ENCODE data around the gene FOXP1. TPM values are rescaled to one million over a fixed set of nuclear protein-coding genes. Genes with fewer than 3 reads are reported as not detected.

The FOXP1 gene
- polyA plus RNA-seq, 1 donor from 2014 or later: 5.6 TPM

DNA sequence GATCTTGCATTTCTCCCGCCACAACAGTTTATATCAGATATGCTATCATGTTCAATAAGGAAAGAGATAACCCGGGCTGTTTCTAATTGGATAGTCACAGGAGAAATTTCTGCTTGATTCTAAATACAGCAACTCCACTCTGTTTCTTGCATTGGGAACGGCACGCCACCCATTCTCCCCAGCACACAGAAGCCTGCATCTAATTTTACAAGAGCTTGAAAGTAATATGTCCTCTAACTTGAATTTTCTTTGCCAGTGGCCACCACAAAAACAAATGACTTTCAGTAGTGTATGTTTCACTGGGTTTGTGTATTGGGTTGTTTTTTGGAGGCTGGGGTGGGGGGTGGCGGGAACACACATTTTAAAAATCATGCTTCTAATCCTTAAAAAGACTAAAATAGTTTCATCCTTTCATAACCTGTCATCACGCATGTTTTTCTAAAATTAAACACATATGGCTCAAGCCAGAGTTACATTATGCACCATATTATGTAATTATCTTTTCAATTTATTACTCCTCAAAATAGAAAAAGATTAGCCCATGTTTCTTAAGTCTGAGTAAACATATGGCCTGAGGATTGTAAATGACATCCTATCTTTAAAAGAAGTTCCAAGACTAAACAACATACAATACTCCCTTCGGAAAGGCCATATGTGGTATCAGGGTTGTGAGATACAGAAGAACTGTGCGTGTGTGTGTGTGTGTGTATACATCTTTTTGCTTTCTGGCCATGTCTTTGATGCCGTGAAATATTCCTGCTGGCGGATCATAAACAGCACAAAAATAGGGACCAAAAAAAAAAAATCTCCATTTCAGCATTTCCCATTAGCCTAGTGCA lies 176.3 kb downstream of the FOXP1 start:
- no peak for TF ChIP-seq POLR2AphosphoS5 (IDR thresholded peaks at IDR 0.05)
- no peaks in the 10 kb centered on the region for H3F3A ChIP-seq (ENCODE audit: insufficient read depth, low read length, poor library complexity, severe bottlenecking)
- no peaks in the 10 kb centered on the region for H4K20me1 ChIP-seq (ENCODE audit: insufficient read depth)
- no peak overlapping the region for H3K27ac ChIP-seq (ENCODE audit: low read length)
- no peaks in the 10 kb centered on the region for H3K27me3 ChIP-seq (ENCODE audit: insufficient read depth, low read depth, low read length)
- H2AFZ ChIP-seq (ENCODE audit: low read depth, low read length): no peak overlapping the region
- H3K9me2 ChIP-seq (ENCODE audit: insufficient read depth, low read length): no peaks in the 10 kb centered on the region
- no peaks in the 10 kb centered on the region for H3K79me2 ChIP-seq (replicated peaks; ENCODE audit: insufficient read depth, low read length)
- no peak overlapping the region for H3K4me3 ChIP-seq (ENCODE audit: low read length)
- H3K4me2 ChIP-seq (ENCODE audit: low read length): no peak overlapping the region
- H3K36me3 ChIP-seq (ENCODE audit: insufficient read depth, low read length): no peaks in the 10 kb centered on the region
- H3K9me3 ChIP-seq (ENCODE audit: low read length): no peaks in the 10 kb centered on the region
- H3K9ac ChIP-seq (ENCODE audit: low read length): no peak overlapping the region

DNA sequence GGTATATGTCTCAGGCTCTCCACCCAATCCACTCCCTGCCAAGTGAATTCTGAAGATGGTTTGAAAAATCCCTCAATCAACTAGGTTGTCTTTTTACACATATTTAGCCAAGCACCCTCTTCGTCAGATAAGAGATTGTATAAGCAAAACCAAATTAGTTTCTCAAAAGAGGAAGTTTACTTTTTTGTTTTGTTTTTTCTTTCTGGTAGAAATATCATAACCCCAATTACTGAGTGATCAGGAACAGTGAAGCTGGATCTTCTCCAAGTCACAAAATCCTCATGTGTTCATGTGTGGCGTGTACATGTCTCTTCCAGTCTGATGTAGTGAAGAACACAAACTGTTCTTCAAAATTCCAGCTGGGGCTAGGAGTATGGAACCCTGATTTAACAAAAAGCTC lies 180.6 kb downstream of the FOXP1 start:
- no peak overlapping the region for H3K27ac ChIP-seq (ENCODE audit: low read length)
- H3K27me3 ChIP-seq (ENCODE audit: insufficient read depth, low read depth, low read length): no peaks in the 10 kb centered on the region
- no peak overlapping the region for H3K4me2 ChIP-seq (ENCODE audit: low read length)
- no peaks in the 10 kb centered on the region for H3F3A ChIP-seq (ENCODE audit: insufficient read depth, low read length, poor library complexity, severe bottlenecking)
- no peak overlapping the region for H2AFZ ChIP-seq (ENCODE audit: low read depth, low read length)
- H3K36me3 ChIP-seq (ENCODE audit: insufficient read depth, low read length): no peaks in the 10 kb centered on the region
- no peaks in the 10 kb centered on the region for H3K79me2 ChIP-seq (replicated peaks; ENCODE audit: insufficient read depth, low read length)
- no peak overlapping the region for H3K4me3 ChIP-seq (ENCODE audit: low read length)
- no peak for TF ChIP-seq SMC3 (conservative IDR thresholded peaks at IDR 0.05; ENCODE audit: poor library complexity)
- TF ChIP-seq TAF1 (IDR thresholded peaks at IDR 0.05; ENCODE audit: low read depth): no peak
- TF ChIP-seq, protein P1, sequence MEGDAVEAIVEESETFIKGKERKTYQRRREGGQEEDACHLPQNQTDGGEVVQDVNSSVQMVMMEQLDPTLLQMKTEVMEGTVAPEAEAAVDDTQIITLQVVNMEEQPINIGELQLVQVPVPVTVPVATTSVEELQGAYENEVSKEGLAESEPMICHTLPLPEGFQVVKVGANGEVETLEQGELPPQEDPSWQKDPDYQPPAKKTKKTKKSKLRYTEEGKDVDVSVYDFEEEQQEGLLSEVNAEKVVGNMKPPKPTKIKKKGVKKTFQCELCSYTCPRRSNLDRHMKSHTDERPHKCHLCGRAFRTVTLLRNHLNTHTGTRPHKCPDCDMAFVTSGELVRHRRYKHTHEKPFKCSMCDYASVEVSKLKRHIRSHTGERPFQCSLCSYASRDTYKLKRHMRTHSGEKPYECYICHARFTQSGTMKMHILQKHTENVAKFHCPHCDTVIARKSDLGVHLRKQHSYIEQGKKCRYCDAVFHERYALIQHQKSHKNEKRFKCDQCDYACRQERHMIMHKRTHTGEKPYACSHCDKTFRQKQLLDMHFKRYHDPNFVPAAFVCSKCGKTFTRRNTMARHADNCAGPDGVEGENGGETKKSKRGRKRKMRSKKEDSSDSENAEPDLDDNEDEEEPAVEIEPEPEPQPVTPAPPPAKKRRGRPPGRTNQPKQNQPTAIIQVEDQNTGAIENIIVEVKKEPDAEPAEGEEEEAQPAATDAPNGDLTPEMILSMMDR (IDR thresholded peaks at IDR 0.05; ENCODE audit: poor library complexity, severe bottlenecking): no peak
- no peak for TF ChIP-seq EZH2 (IDR thresholded peaks at IDR 0.05; ENCODE audit: borderline replicate concordance, insufficient read depth, low read length, poor library complexity, severe bottlenecking)
- TF ChIP-seq RAD21 (conservative IDR thresholded peaks at IDR 0.05): no peak
- TF ChIP-seq POLR2AphosphoS5 (IDR thresholded peaks at IDR 0.05): no peak
- TF ChIP-seq MXI1 (conservative IDR thresholded peaks at IDR 0.05; ENCODE audit: poor library complexity, severe bottlenecking): no peak
- no peak for TF ChIP-seq EP300 (conservative IDR thresholded peaks at IDR 0.05; ENCODE audit: poor library complexity, severe bottlenecking)
- TF ChIP-seq, protein P2, sequence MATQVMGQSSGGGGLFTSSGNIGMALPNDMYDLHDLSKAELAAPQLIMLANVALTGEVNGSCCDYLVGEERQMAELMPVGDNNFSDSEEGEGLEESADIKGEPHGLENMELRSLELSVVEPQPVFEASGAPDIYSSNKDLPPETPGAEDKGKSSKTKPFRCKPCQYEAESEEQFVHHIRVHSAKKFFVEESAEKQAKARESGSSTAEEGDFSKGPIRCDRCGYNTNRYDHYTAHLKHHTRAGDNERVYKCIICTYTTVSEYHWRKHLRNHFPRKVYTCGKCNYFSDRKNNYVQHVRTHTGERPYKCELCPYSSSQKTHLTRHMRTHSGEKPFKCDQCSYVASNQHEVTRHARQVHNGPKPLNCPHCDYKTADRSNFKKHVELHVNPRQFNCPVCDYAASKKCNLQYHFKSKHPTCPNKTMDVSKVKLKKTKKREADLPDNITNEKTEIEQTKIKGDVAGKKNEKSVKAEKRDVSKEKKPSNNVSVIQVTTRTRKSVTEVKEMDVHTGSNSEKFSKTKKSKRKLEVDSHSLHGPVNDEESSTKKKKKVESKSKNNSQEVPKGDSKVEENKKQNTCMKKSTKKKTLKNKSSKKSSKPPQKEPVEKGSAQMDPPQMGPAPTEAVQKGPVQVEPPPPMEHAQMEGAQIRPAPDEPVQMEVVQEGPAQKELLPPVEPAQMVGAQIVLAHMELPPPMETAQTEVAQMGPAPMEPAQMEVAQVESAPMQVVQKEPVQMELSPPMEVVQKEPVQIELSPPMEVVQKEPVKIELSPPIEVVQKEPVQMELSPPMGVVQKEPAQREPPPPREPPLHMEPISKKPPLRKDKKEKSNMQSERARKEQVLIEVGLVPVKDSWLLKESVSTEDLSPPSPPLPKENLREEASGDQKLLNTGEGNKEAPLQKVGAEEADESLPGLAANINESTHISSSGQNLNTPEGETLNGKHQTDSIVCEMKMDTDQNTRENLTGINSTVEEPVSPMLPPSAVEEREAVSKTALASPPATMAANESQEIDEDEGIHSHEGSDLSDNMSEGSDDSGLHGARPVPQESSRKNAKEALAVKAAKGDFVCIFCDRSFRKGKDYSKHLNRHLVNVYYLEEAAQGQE (IDR thresholded peaks at IDR 0.05; ENCODE audit: borderline replicate concordance): no peak
- H4K20me1 ChIP-seq (ENCODE audit: insufficient read depth): no peaks in the 10 kb centered on the region
- no peaks in the 10 kb centered on the region for H3K9me3 ChIP-seq (ENCODE audit: low read length)
- H3K9ac ChIP-seq (ENCODE audit: low read length): no peak overlapping the region
- H3K9me2 ChIP-seq (ENCODE audit: insufficient read depth, low read length): no peaks in the 10 kb centered on the region
